ENCODE measurements around the gene DDX1. TPM values are rescaled to one million over a fixed set of nuclear protein-coding genes. Genes with fewer than 3 reads are reported as not detected.

DDX1 gene
- total RNA-seq (2012; rRNA removed) (74.9 and 108 TPM in 2 replicates), polyA plus RNA-seq (2012; rRNA removed) (62.9 and 73.6 TPM in 2 replicates), Bru-seq, nascent RNA (percentile 87 among the genes with signal in this experiment), BruChase-seq, experiment 1, labeled RNA remaining after a 6-hour chase (percentile 86 among the genes with signal in this experiment), BruChase-seq, experiment 2, labeled RNA remaining after a 2-hour chase (percentile 86 among the genes with signal in this experiment)
- polyA plus RNA-seq (2012; cell fraction: cytosol; rRNA removed): 8.7 and 17.2 TPM in 2 replicates
- 3.9 and 38.1 TPM in 2 replicates for polyA plus RNA-seq (2012; cell fraction: nucleus; rRNA removed; ENCODE audit: low replicate concordance)
- long read RNA-seq, transcript DDX1-201 (26 exons, 2,739 nt): major isoform, 109 of 147 reads
- long read RNA-seq, partial matches to known transcripts: 29 of 147 reads
- long read RNA-seq, other reads (novel, unspliced or antisense): 9 of 147 reads

DNA sequence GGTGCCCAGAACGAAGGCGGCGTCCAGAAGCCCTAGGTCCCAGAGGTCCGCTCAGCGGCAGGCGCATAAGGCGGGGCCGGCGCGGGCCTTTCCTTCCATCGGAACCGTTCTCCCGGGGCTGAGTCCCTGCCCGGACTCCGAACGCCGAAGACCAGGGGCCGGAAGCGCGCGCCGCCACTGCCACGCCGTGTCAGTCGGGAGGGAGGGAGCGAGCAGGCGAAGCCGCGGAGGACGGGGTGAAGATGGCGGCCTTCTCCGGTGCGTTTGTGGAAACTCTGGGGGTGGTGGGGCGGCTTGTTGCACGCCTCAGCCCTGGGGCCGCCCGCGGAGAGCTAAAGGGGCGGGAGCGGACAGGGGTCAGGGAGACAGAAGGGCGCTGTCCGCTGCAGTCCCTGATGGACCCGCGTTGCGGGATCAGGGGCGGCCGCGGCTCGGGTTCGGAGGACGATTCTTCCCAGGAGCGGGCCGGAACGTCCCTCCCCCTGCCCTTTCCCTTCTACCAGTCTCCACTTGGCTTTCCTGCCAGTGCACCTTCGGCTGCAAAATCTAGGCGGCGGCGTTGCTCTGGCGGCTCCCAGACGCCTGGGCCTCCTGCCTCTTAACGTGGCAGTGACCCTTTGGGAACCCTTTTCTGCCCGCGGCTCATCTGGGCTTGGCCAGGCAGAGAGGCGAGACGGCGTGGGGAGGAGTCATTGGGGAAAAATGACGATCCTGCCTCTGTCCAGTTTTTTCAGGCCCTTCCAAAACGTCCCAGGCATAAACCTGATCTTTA, at the start of gene DDX1:
Gene DDX1 (plus strand): TSS at position 177 of the 772 bp plus-strand sequence. CDS start 66 bp downstream, at position 243.
- Histone ChIP-seq H3K9ac (ENCODE audit: low read depth, low read length) (peak within 1 kb of the TSS; percentile 98), H2BK15ac (ENCODE audit: low read depth, low read length) (peak within 1 kb of the TSS; percentile 69; the same call in 1 of the 3 replicates), H3K36me3 (ENCODE audit: control insufficient read depth, insufficient read depth, low read length) (peaks cover 8% of the 10 kb centered on the region), H3K27ac (ENCODE audit: insufficient read depth, low read length) (peak within 1 kb of the TSS; percentile 93), H3K23ac (ENCODE audit: low read depth, low read length) (peak within 1 kb of the TSS; percentile 97; the same call in 1 of the 2 replicates), H3K56ac (ENCODE audit: extremely low read depth, insufficient read depth, low read length) (peak within 1 kb of the TSS; percentile 85), H3K9me1 (ENCODE audit: insufficient read depth, low read length) (peaks cover 5% of the 10 kb centered on the region; the same call in 1 of the 2 replicates), H2AK9ac (replicated peaks; ENCODE audit: low read depth, low read length, poor library complexity) (peak within 1 kb of the TSS; percentile 89), H4K20me1 (ENCODE audit: insufficient read depth, low read length) (peaks cover 15% of the 10 kb centered on the region; the same call in 1 of the 2 replicates), H2AFZ (replicated peaks; ENCODE audit: low read length, poor library complexity) (peak within 1 kb of the TSS; percentile 100), H2BK120ac (ENCODE audit: low read depth, low read length) (peak within 1 kb of the TSS; percentile 75), H4K5ac (ENCODE audit: low read depth, low read length) (peak within 1 kb of the TSS; percentile 98), H3K4me1 (ENCODE audit: control insufficient read depth, insufficient read depth, low read length) (no peaks in the 10 kb centered on the region), H3K27me3 (ENCODE audit: control insufficient read depth, insufficient read depth, low read length) (no peaks in the 10 kb centered on the region), H4K91ac (ENCODE audit: insufficient read depth, low read depth, low read length) (peak within 1 kb of the TSS; percentile 89), H3K79me1 (ENCODE audit: low read depth in 1 of 2, low read length in 2 of 2) (peaks cover 14 to 28% of the 10 kb centered on the region in 2 experiments), H3K18ac (ENCODE audit: low read depth, low read length) (peak within 1 kb of the TSS; percentile 76), H3K4ac (ENCODE audit: low read depth, low read length) (peak within 1 kb of the TSS; percentile 90), H3K14ac (replicated peaks; ENCODE audit: low read depth, low read length) (peak within 1 kb of the TSS; percentile 98), H4K8ac (ENCODE audit: low read depth in 2 of 2, low read length in 2 of 2) (peak within 1 kb of the TSS; percentile 98 to 100), H2BK20ac (ENCODE audit: low read depth, low read length) (peak within 1 kb of the TSS; percentile 30; the same call in 1 of the 2 replicates), H2AK5ac (ENCODE audit: low read depth, low read length) (peak within 1 kb of the TSS; percentile 77), H3K9me3 (ENCODE audit: control insufficient read depth, insufficient read depth, low read length) (no peaks in the 10 kb centered on the region), H2BK5ac (ENCODE audit: low read depth, low read length, poor library complexity, severe bottlenecking) (peak within 1 kb of the TSS; percentile 74), H3K4me3 (ENCODE audit: insufficient read depth, low read depth, low read length) (peak within 1 kb of the TSS; percentile 90), H3K4me2 (ENCODE audit: low read depth, low read length) (peak within 1 kb of the TSS; percentile 99)
- 0% methylated on average over 14 of the region's 68 CpGs; no CpG with 5 or more reads in 1 of the 2 experiments for WGBS, 2 experiments (ENCODE audit: extremely low coverage in 2 of 2, insufficient read length in 1 of 2)
- DNase-seq (peak; percentile 79), ATAC-seq (ENCODE audit: low read depth) (peak; percentile 97)
- ChIA-PET POLR2A (ENCODE audit: unreplicated experiment) (no interaction called here), CTCF (no interaction called here)
- dilution Hi-C loops (cut with HindIII; ENCODE audit: low sequenced_read_pairs, unreplicated experiment): no loop called here
- in situ Hi-C loops (cut with MboI; ENCODE audit: low sequenced_read_pairs): loop anchor here (25.0 kb wide), 2 partner anchors 555 to 1080 kb away; no protein-coding TSS in a partner anchor
- intact Hi-C loops (cut with micrococcal nuclease): no loop called here
- no TSS peak for BruUV-seq (replicated peaks)
- TF ChIP-seq MXI1 (IDR thresholded peaks at IDR 0.05; ENCODE audit: borderline replicate concordance, low read depth, low read length): peak; percentile 81
- no peak for TF ChIP-seq CEBPB (IDR thresholded peaks at IDR 0.05; ENCODE audit: low read depth, low read length)
- TF ChIP-seq, protein P1, sequence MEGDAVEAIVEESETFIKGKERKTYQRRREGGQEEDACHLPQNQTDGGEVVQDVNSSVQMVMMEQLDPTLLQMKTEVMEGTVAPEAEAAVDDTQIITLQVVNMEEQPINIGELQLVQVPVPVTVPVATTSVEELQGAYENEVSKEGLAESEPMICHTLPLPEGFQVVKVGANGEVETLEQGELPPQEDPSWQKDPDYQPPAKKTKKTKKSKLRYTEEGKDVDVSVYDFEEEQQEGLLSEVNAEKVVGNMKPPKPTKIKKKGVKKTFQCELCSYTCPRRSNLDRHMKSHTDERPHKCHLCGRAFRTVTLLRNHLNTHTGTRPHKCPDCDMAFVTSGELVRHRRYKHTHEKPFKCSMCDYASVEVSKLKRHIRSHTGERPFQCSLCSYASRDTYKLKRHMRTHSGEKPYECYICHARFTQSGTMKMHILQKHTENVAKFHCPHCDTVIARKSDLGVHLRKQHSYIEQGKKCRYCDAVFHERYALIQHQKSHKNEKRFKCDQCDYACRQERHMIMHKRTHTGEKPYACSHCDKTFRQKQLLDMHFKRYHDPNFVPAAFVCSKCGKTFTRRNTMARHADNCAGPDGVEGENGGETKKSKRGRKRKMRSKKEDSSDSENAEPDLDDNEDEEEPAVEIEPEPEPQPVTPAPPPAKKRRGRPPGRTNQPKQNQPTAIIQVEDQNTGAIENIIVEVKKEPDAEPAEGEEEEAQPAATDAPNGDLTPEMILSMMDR (conservative IDR thresholded peaks at IDR 0.05; ENCODE audit: low read depth, low read length): no peak
- no peak for TF ChIP-seq SMC3 (IDR thresholded peaks at IDR 0.05; ENCODE audit: low read depth, low read length)
- no peak for TF ChIP-seq CHD1 (IDR thresholded peaks at IDR 0.05; ENCODE audit: low read depth, low read length)
- TF ChIP-seq RCOR1 (IDR thresholded peaks at IDR 0.05; ENCODE audit: insufficient replicate concordance, low read length): peak; percentile 7
- peak; percentile 38 for TF ChIP-seq USF2 (IDR thresholded peaks at IDR 0.05; ENCODE audit: low read depth, low read length)
- TF ChIP-seq RAD21 (IDR thresholded peaks at IDR 0.05; ENCODE audit: low read length): no peak
- no peak; the same call in 1 of the 2 replicates for TF ChIP-seq ELK1 (IDR thresholded peaks at IDR 0.05; ENCODE audit: borderline replicate concordance, low read depth, low read length)
- 0 out of 2 replicates have a peak, but pooled peaks have one; percentile 19 for TF ChIP-seq NFE2L2 (IDR thresholded peaks at IDR 0.05; ENCODE audit: low read depth, low read length)
- TF ChIP-seq BHLHE40 (IDR thresholded peaks at IDR 0.05; ENCODE audit: low read depth, low read length): peak; percentile 27; the same call in 1 of the 2 replicates

Measured in IMR-90 (cell line).